Measurements from ENCODE around the gene SEMA3C.

SEMA3C gene

DNA sequence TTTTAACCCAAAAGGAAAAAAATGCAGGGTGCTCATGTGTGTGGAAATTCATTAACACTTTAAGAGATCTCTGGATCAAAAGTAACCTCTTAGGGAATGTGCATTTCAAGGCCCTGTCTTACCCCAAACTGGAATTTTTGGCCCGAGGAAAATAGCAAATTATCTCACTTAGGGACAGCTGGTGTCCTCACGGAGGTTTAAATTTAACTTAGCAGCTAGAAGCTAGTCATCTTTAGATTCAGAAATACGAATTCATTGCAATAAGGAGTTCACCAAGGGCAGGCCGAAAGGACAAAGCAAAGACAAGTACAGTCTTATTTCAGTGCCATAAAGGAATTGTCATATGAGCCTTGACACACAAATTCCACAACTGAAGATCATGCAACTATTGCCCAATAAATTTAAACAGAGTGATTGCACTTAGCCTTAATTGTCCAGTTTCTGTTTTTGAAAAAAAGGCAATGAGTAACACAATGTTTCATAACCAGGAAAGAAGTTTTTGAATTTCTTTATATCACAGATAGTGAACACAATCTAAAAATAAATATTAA lies 22.4 kb upstream of the SEMA3C start:
- Histone ChIP-seq H3K4me3 (ENCODE audit: low read depth in 1 of 2, low read length in 2 of 2) (no peak overlapping the region), H3K4me1 (ENCODE audit: insufficient read depth, low read length) (no peaks in the 10 kb centered on the region), H2AFZ (ENCODE audit: low read depth, low read length) (no peak overlapping the region), H3K4me2 (ENCODE audit: insufficient read depth, low read length) (no peak overlapping the region), H3K9me3 (ENCODE audit: insufficient read depth, low read length, severe bottlenecking) (no peaks in the 10 kb centered on the region), H3K36me3 (ENCODE audit: insufficient read depth, low read length) (no peaks in the 10 kb centered on the region), H4K20me1 (ENCODE audit: insufficient read depth, low read length) (no peaks in the 10 kb centered on the region), H3K27me3 (ENCODE audit: insufficient read depth, low read length, poor library complexity) (no peaks in the 10 kb centered on the region), H3K27ac (ENCODE audit: low read length) (no peak overlapping the region), H3K9ac (ENCODE audit: low read depth, low read length) (no peak overlapping the region), H3K79me2 (ENCODE audit: insufficient read depth, low read length) (no peaks in the 10 kb centered on the region)
- no peak for DNase-seq
- no peak for ATAC-seq (ENCODE audit: insufficient read depth, low read depth)
- TF ChIP-seq CTCF (IDR thresholded peaks at IDR 0.05; ENCODE audit: borderline replicate concordance, extremely low read depth, low read length, poor library complexity, severe bottlenecking) (no peak), EZH2 (IDR thresholded peaks at IDR 0.05; ENCODE audit: borderline replicate concordance, low read depth, low read length, severe bottlenecking) (no peak)

DNA sequence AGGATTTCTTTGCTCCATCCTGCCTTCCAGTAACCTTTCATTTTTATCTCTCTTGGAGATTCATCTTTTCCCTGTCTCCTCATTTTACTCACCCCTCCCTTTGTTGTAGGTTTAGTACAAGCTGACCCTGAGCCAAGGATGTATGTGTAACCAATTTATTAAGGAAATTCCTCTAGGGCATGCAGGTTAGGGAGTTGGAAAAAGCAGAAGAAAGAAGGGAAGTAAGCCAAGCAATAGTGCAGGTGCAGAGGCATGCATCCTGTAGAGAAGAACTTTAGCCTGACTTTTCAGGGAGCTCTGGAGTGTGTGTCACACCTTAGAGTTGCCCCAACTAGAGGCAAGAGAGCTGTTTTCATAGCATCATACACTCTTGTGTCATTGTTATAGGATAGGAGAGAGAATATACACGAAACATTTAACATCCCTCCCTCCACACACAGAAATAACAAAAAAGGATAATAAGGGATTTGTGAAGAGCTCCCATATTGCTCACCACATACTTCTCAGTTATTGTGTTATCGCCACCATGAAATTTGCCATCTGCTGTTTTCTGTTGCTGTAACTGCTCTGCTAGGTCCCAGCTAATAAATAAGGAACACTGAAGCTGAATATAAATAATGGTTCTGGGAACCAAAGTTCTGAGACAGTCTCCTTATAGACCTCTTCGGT lies 21.8 kb upstream of the SEMA3C start:
- ATAC-seq (ENCODE audit: insufficient read depth, low read depth) (no peak), DNase-seq (no peak)
- Histone ChIP-seq H3K9ac (ENCODE audit: low read depth, low read length) (no peak overlapping the region), H3K27ac (ENCODE audit: low read length) (no peak overlapping the region), H3K27me3 (ENCODE audit: insufficient read depth, low read length, poor library complexity) (no peaks in the 10 kb centered on the region), H3K79me2 (ENCODE audit: insufficient read depth, low read length) (no peaks in the 10 kb centered on the region), H4K20me1 (ENCODE audit: insufficient read depth, low read length) (no peaks in the 10 kb centered on the region), H3K36me3 (ENCODE audit: insufficient read depth, low read length) (no peaks in the 10 kb centered on the region), H3K4me3 (ENCODE audit: low read depth in 1 of 2, low read length in 2 of 2) (no peak overlapping the region), H2AFZ (ENCODE audit: low read depth, low read length) (no peak overlapping the region), H3K4me1 (ENCODE audit: insufficient read depth, low read length) (no peaks in the 10 kb centered on the region), H3K9me3 (ENCODE audit: insufficient read depth, low read length, severe bottlenecking) (no peaks in the 10 kb centered on the region), H3K4me2 (ENCODE audit: insufficient read depth, low read length) (no peak overlapping the region)
- TF ChIP-seq EZH2 (IDR thresholded peaks at IDR 0.05; ENCODE audit: borderline replicate concordance, low read depth, low read length, severe bottlenecking) (no peak), CTCF (IDR thresholded peaks at IDR 0.05; ENCODE audit: borderline replicate concordance, extremely low read depth, low read length, poor library complexity, severe bottlenecking) (no peak)

- Histone ChIP-seq H4K20me1 (ENCODE audit: insufficient read depth, low read length) (no peaks in the 10 kb centered on the region), H3K9ac (ENCODE audit: low read depth, low read length) (no peak overlapping the region), H3K9me3 (ENCODE audit: insufficient read depth, low read length, severe bottlenecking) (no peaks in the 10 kb centered on the region), H3K36me3 (ENCODE audit: insufficient read depth, low read length) (no peaks in the 10 kb centered on the region), H3K4me2 (ENCODE audit: insufficient read depth, low read length) (no peak overlapping the region), H3K4me1 (ENCODE audit: insufficient read depth, low read length) (no peaks in the 10 kb centered on the region), H2AFZ (ENCODE audit: low read depth, low read length) (no peak overlapping the region), H3K4me3 (ENCODE audit: low read depth in 1 of 2, low read length in 2 of 2) (no peak overlapping the region), H3K27ac (ENCODE audit: low read length) (no peak overlapping the region), H3K79me2 (ENCODE audit: insufficient read depth, low read length) (no peaks in the 10 kb centered on the region), H3K27me3 (ENCODE audit: insufficient read depth, low read length, poor library complexity) (no peaks in the 10 kb centered on the region)
- ATAC-seq (ENCODE audit: insufficient read depth, low read depth) (no peak), DNase-seq (no peak)
- TF ChIP-seq EZH2 (IDR thresholded peaks at IDR 0.05; ENCODE audit: borderline replicate concordance, low read depth, low read length, severe bottlenecking) (no peak), CTCF (IDR thresholded peaks at IDR 0.05; ENCODE audit: borderline replicate concordance, extremely low read depth, low read length, poor library complexity, severe bottlenecking) (no peak)
These were observed 18.5 kb upstream of the SEMA3C start for GRCh38 chr7:80937336-80937735.
